Neural progenitor cell (in vitro differentiated cells): ENCODE measurements around the gene CD160.

ENCODE experiments used
- CTCF ChIP-seq: fragments of 200-600 bp; sonication (generic); IDR thresholded peaks from 2 replicates; pipeline ENCODE4 v1.5.1; 2017; ENCODE audit warnings: antibody characterized with exemption, mild to moderate bottlenecking
- EZH2 ChIP-seq: fragments of 200-600 bp; sonication (generic); IDR thresholded peaks from 2 replicates; pipeline ENCODE4 v1.6.1; 2017; ENCODE audit warnings: antibody characterized with exemption, mild to moderate bottlenecking, moderate library complexity

GRCh38 chr1:145788580-145788979 lies 69.3 kb downstream of the CD160 start:
- TF ChIP-seq CTCF, result no peak
- no peak for TF ChIP-seq EZH2
